GM12892 (cell line): ENCODE results near the gene ABHD12.

Experiments
- POLR2A ChIP-seq: IDR thresholded peaks from 2 replicates; pipeline ENCODE4 v1.6.1; 2011; ENCODE audit warnings: low read depth, low read length, control low read depth
- POLR2AphosphoS5 ChIP-seq: IDR thresholded peaks from 2 replicates; pipeline ENCODE4 v1.6.1; 2011; ENCODE audit warnings: low read depth, low read length, control low read depth
- TAF1 ChIP-seq: IDR thresholded peaks from 2 replicates; pipeline ENCODE4 v1.6.1; 2011; ENCODE audit warnings: low read depth, mild to moderate bottlenecking, control low read depth, low read length, borderline replicate concordance

GRCh38 chr20:25252686-25253421 is 137.8 kb downstream of the ABHD12 start:
- no peak for TF ChIP-seq TAF1
- TF ChIP-seq POLR2AphosphoS5 = no peak
- no peak for TF ChIP-seq POLR2A
